Measurements from ENCODE around the gene RPN2.

Gene RPN2

GRCh38 chr20:37243076-37243936 is 64.2 kb downstream of the RPN2 start:
- DNase-seq (ENCODE audit: low read depth), result no peak

GRCh38 chr20:37243937-37244571 is 64.9 kb downstream of the RPN2 start:
- DNase-seq (ENCODE audit: low read depth), result no peak

- DNase-seq (ENCODE audit: low read depth), result no peak
Observed at GRCh38 chr20:37244572-37244957, 65.4 kb downstream of the RPN2 start.

GRCh38 chr20:37245216-37246150 is 66.4 kb downstream of the RPN2 start:
- no peak for DNase-seq (ENCODE audit: low read depth)

GRCh38 chr20:37246736-37247135 is 67.6 kb downstream of the RPN2 start:
- DNase-seq (ENCODE audit: low read depth), result no peak

GRCh38 chr20:37247547-37247946 is 68.4 kb downstream of the RPN2 start:
- no peak for DNase-seq (ENCODE audit: low read depth)

- no peak for DNase-seq (ENCODE audit: low read depth)
Observed at GRCh38 chr20:37249304-37249703, 70.2 kb downstream of the RPN2 start.

GRCh38 chr20:37251825-37252477 is 72.8 kb downstream of the RPN2 start:
- no peak for DNase-seq (ENCODE audit: low read depth)

- no peak for DNase-seq (ENCODE audit: low read depth)
Observed at GRCh38 chr20:37253087-37253486, 74.0 kb downstream of the RPN2 start.

- DNase-seq (ENCODE audit: low read depth), result no peak
Observed at GRCh38 chr20:37254114-37254878, 75.2 kb downstream of the RPN2 start.

- no peak for DNase-seq (ENCODE audit: low read depth)
Observed at GRCh38 chr20:37256286-37256685, 77.2 kb downstream of the RPN2 start.

- DNase-seq (ENCODE audit: low read depth), result no peak
Observed at GRCh38 chr20:37257530-37257929, 78.4 kb downstream of the RPN2 start.

GRCh38 chr20:37257988-37258387 is 78.9 kb downstream of the RPN2 start:
- DNase-seq (ENCODE audit: low read depth), result no peak

GRCh38 chr20:37259031-37259430 is 79.9 kb downstream of the RPN2 start:
- no peak for DNase-seq (ENCODE audit: low read depth)

- DNase-seq (ENCODE audit: low read depth), result no peak
Observed at GRCh38 chr20:37259865-37260264, 80.7 kb downstream of the RPN2 start.

GRCh38 chr20:37260923-37261322 is 81.8 kb downstream of the RPN2 start:
- DNase-seq (ENCODE audit: low read depth), result no peak

GRCh38 chr20:37261714-37262113 is 82.6 kb downstream of the RPN2 start, which contains the start of gene GHRH:
Gene GHRH (minus strand): TSS chr20:37261814. CDS start chr20:37256889, 4,925 bp downstream.
- no peak for DNase-seq (ENCODE audit: low read depth)

- DNase-seq (ENCODE audit: low read depth), result no peak
Observed at GRCh38 chr20:37262505-37262904, 83.4 kb downstream of the RPN2 start.

- no peak for DNase-seq (ENCODE audit: low read depth)
Observed at GRCh38 chr20:37263686-37264085, 84.6 kb downstream of the RPN2 start.

- DNase-seq (ENCODE audit: low read depth), result no peak
Observed at GRCh38 chr20:37265152-37265551, 86.0 kb downstream of the RPN2 start.
